NAMALWA (cell line): ENCODE results near the gene UCK2.

Experiments used
- DNase-seq: peaks from one replicate; pipeline ENCODE4 v3.0.0-alpha.2; 2015; ENCODE audit warnings: low spot score

The UCK2 gene

GRCh38 chr1:165855010-165855838 lies 27.8 kb downstream of the UCK2 start:
- no peak for DNase-seq

- DNase-seq: no peak
Measured at GRCh38 chr1:165856021-165856420, 28.6 kb downstream of the UCK2 start.

GRCh38 chr1:165856606-165857005 lies 29.2 kb downstream of the UCK2 start:
- DNase-seq: no peak

- DNase-seq: no peak
Measured at GRCh38 chr1:165857046-165857801, 29.8 kb downstream of the UCK2 start.

GRCh38 chr1:165858364-165858823 lies 31.0 kb downstream of the UCK2 start:
- DNase-seq: no peak

- DNase-seq: no peak
Measured at GRCh38 chr1:165858967-165859845, 31.8 kb downstream of the UCK2 start.

GRCh38 chr1:165860065-165860464 lies 32.7 kb downstream of the UCK2 start:
- no peak for DNase-seq

- DNase-seq: no peak
Measured at GRCh38 chr1:165861911-165862310, 34.5 kb downstream of the UCK2 start.

- peak; percentile 40 for DNase-seq
Measured at GRCh38 chr1:165862448-165862847, 35.0 kb downstream of the UCK2 start.

GRCh38 chr1:165863346-165863745 lies 35.9 kb downstream of the UCK2 start:
- no peak for DNase-seq

GRCh38 chr1:165865633-165866340 lies 38.4 kb downstream of the UCK2 start:
- DNase-seq: no peak

- DNase-seq: no peak
Measured at GRCh38 chr1:165869343-165869742, 41.9 kb downstream of the UCK2 start.

- DNase-seq: peak; percentile 93
Measured at GRCh38 chr1:165871311-165872067, 44.1 kb downstream of the UCK2 start.

- no peak for DNase-seq
Measured at GRCh38 chr1:165873481-165873880, 46.1 kb downstream of the UCK2 start.

GRCh38 chr1:165874643-165875042 lies 47.2 kb downstream of the UCK2 start:
- DNase-seq: no peak

GRCh38 chr1:165875171-165875570 lies 47.8 kb downstream of the UCK2 start:
- no peak for DNase-seq

- no peak for DNase-seq
Measured at GRCh38 chr1:165875604-165876003, 48.2 kb downstream of the UCK2 start.

- no peak for DNase-seq
Measured at GRCh38 chr1:165876121-165876520, 48.7 kb downstream of the UCK2 start.

GRCh38 chr1:165877411-165877810 lies 50.0 kb downstream of the UCK2 start:
- no peak for DNase-seq

GRCh38 chr1:165877940-165878556 lies 50.6 kb downstream of the UCK2 start:
- DNase-seq: peak; percentile 75
